GM12878 (cell line): ENCODE results near the gene SCIN. TPM values are rescaled to one million over a fixed set of nuclear protein-coding genes. Genes with fewer than 3 reads are reported as not detected.

Source experiments
- ATAC-seq: fragments of 200-7000 bp; cut with Tn5 transposase; 3 replicates; pipeline ENCODE4 v1.9.1; 2020; ENCODE audit warnings: mild to moderate bottlenecking, moderate library complexity
- BruUV-seq: library from RNA; stranded (reverse); fragments of 400-500 nt; replicated peaks from 2 replicates; lab custom pipeline; 2021; lab: Mats Ljungman, UMichigan
- CTCF ChIA-PET: fragments of 300-600 bp; sonication (Branson Sonifier 250); formaldehyde crosslinking; extraction: SDS; loops from one replicate; lab custom pipeline; 2021; ENCODE audit warnings: inconsistent platforms; lab: Yijun Ruan, JAX
- POLR2A ChIA-PET: fragments of 350-600 bp; formaldehyde crosslinking; extraction: SDS; loops from one replicate; lab custom pipeline; 2021; ENCODE audit warnings: inconsistent platforms; lab: Charles Lee
- RAD21 ChIA-PET: fragments of 300-600 bp; sonication (Branson Sonifier 250); formaldehyde crosslinking; loops from one replicate; lab custom pipeline; 2023; ENCODE audit warnings: antibody characterized with exemption; ENCODE audit not compliant: unreplicated experiment; lab: Charles Lee
- SMC1A ChIA-PET: fragments of 300-600 bp; sonication (Branson Sonifier 250); formaldehyde crosslinking; loops from one replicate; lab custom pipeline; 2023; ENCODE audit not compliant: unreplicated experiment, uncharacterized antibody; lab: Charles Lee
- DNase-seq: peaks from one replicate; pipeline ENCODE4 v3.0.0-alpha.2; 2011; ENCODE audit warnings: low read depth, low spot score
- FAIRE-seq: peaks from 3 replicates; lab custom pipeline; 2011; peaks lifted over from hg19 to GRCh38; lab: Jason Lieb, UNC
- H2AFZ ChIP-seq: 2 replicates; pipeline ENCODE4 v1.6.0; 2011; ENCODE audit warnings: low read depth, low read length, control low read depth; ENCODE audit not compliant: control insufficient read depth
- H3K27ac ChIP-seq: 2 replicates; pipeline ENCODE4 v1.5.1; 2011; ENCODE audit warnings: control low read depth; ENCODE audit not compliant: control insufficient read depth, insufficient read depth
- H3K27me3 ChIP-seq, 2 experiments: replicated peaks in 1 of 2; 2 replicates each; pipeline versions ENCODE4 v1.6.0 to v1.6.1; 2011; ENCODE audit warnings: low read length in 1 of 2; ENCODE audit not compliant: control insufficient read depth in 2 of 2, insufficient read depth in 2 of 2
- H3K36me3 ChIP-seq, 2 experiments: 2 replicates each; pipeline ENCODE4 v1.5.1; 2011; ENCODE audit warnings: low read length in 1 of 2; ENCODE audit not compliant: control insufficient read depth in 2 of 2, insufficient read depth in 2 of 2
- H3K4me1 ChIP-seq: 2 replicates; pipeline ENCODE4 v1.6.1; 2011; ENCODE audit warnings: mild to moderate bottlenecking, low read length, moderate library complexity, mixed read lengths; ENCODE audit not compliant: control insufficient read depth, insufficient read depth
- H3K4me2 ChIP-seq: 2 replicates; pipeline ENCODE4 v1.6.0; 2011; ENCODE audit warnings: control low read depth; ENCODE audit not compliant: control insufficient read depth, insufficient read depth
- H3K4me3 ChIP-seq: fragments of 200-600 bp; sonication (generic); 2 replicates; pipeline ENCODE4 v1.5.1; 2016
- H3K79me2 ChIP-seq: 2 replicates; pipeline ENCODE4 v1.6.0; 2011; ENCODE audit warnings: low read length; ENCODE audit not compliant: control insufficient read depth, insufficient read depth
- H3K9ac ChIP-seq: 2 replicates; pipeline ENCODE4 v1.8.0; 2011; ENCODE audit warnings: low read length, control low read depth, mixed read lengths; ENCODE audit not compliant: control insufficient read depth, insufficient read depth
- H3K9me3 ChIP-seq: replicated peaks from 3 replicates; pipeline ENCODE4 v1.5.1; 2011; ENCODE audit warnings: mild to moderate bottlenecking, low read length; ENCODE audit not compliant: control insufficient read depth, insufficient read depth
- H4K20me1 ChIP-seq: 2 replicates; pipeline ENCODE4 v1.6.0; 2011; ENCODE audit not compliant: control insufficient read depth, insufficient read depth
- EZH2 ChIP-seq: IDR thresholded peaks from 2 replicates; pipeline ENCODE4 v1.6.1; 2012; ENCODE audit warnings: low read depth, mild to moderate bottlenecking, control low read depth, inconsistent platforms, low read length, borderline replicate concordance; ENCODE audit not compliant: control insufficient read depth
- GATAD2B ChIP-seq: fragments of 450-650 bp; conservative IDR thresholded peaks from 2 replicates; pipeline ENCODE4 v1.6.1; 2017; ENCODE audit warnings: low read depth, mild to moderate bottlenecking, moderate library complexity
- IRF5 ChIP-seq: fragments of 450-650 bp; IDR thresholded peaks from 2 replicates; pipeline ENCODE4 v1.6.1; 2017; ENCODE audit warnings: borderline replicate concordance
- JUNB ChIP-seq: IDR thresholded peaks from 2 replicates; pipeline ENCODE4 v1.6.1; 2016; ENCODE audit warnings: antibody characterized with exemption, mild to moderate bottlenecking
- NFYB ChIP-seq: IDR thresholded peaks from 2 replicates; pipeline ENCODE4 v1.6.1; 2011; ENCODE audit warnings: low read depth, mild to moderate bottlenecking, low read length, improper control_type of control experiment, moderate library complexity; ENCODE audit not compliant: insufficient read depth
- NRF1 ChIP-seq: conservative IDR thresholded peaks from 2 replicates; pipeline ENCODE4 v1.6.1; 2011; ENCODE audit warnings: mild to moderate bottlenecking, low read depth, low read length, improper control_type of control experiment
- SIX5 ChIP-seq: IDR thresholded peaks from 2 replicates; pipeline ENCODE4 v1.6.1; 2011; ENCODE audit warnings: mild to moderate bottlenecking, low read depth, low read length, moderate library complexity; ENCODE audit not compliant: severe bottlenecking
- SPI1 ChIP-seq: IDR thresholded peaks from 2 replicates; pipeline ENCODE4 v1.6.1; 2011; ENCODE audit warnings: low read depth, mild to moderate bottlenecking, low read length, moderate library complexity, borderline replicate concordance; ENCODE audit not compliant: insufficient read depth
- TAF1 ChIP-seq: IDR thresholded peaks from 2 replicates; pipeline ENCODE4 v1.6.1; 2011; ENCODE audit warnings: mild to moderate bottlenecking, low read depth, low read length, borderline replicate concordance
- ZBTB40 ChIP-seq: fragments of 450-650 bp; IDR thresholded peaks from 2 replicates; pipeline ENCODE4 v1.6.1; 2016; ENCODE audit warnings: mild to moderate bottlenecking, moderate library complexity, borderline replicate concordance
- ZNF384 ChIP-seq: IDR thresholded peaks from 2 replicates; pipeline ENCODE4 v1.6.1; 2012; ENCODE audit warnings: low read depth, mild to moderate bottlenecking, low read length, improper control_type of control experiment, borderline replicate concordance
- WGBS: methylation state at CpG from one replicate; pipeline ENCODE4 v1.1.6; 2016; ENCODE audit warnings: low lambda C conversion rate; ENCODE audit not compliant: insufficient replicate concordance, insufficient coverage; ENCODE audit errors: missing lambda C conversion rate; 5-methylcytosine and 5-hydroxymethylcytosine counted together
- in situ Hi-C: fragments of 300-500 bp; cut with MboI; formaldehyde crosslinking; loops from 9 replicates; pipeline ENCODE4 v1.14.3; 2018; ENCODE audit warnings: mixed read lengths
- intact Hi-C: fragments of 100-400 bp; cut with micrococcal nuclease; formaldehyde crosslinking; loops from one replicate; pipeline ENCODE4 v1.14.2; 2022; ENCODE audit not compliant: unreplicated experiment
- polyA plus RNA-seq, 11 experiments: library from polyadenylated mRNA; depleted of rRNA in 4 of 11; unstranded in 6 of 11; stranded (reverse) in 5 of 11; fragments of >200 nt; fragmentation: Nextera tagmentation in 4 of 11; fragmentation: Illumina TruSeq in 1 of 11; extraction: Ambion mirVana in 4 of 11; extraction: Trizol in 1 of 11; gene quantifications; 1 replicate in 1 of 11; 2 replicates in 10 of 11; pipeline versions ENCODE4 v1.2.1 to v1.2.3, GENCODE V29; 2011 to 2016; ENCODE audit warnings: inconsistent platforms in 2 of 11, missing spikeins in 2 of 11, low read depth in 1 of 11
- total RNA-seq, 4 experiments: library from RNA; depleted of rRNA in 3 of 4; stranded (reverse); fragments of >200 nt in 3 of 4; fragmentation: Illumina TruSeq in 1 of 4; extraction: Trizol in 1 of 4; gene quantifications; 2 replicates each; pipeline versions ENCODE4 v1.2.1 to v1.2.3, GENCODE V29; 2013 to 2021

The SCIN gene
- total and polyA plus RNA-seq, 10 of the 15 experiments (the other 5 are each of a cell fraction or from before 2014, with no cell fraction given) = 0.23 to 2.1 (median 1.0) TPM

GRCh38 chr7:12531784-12532183 lies 38.7 kb upstream of the SCIN start:
- ChIA-PET SMC1A (no interaction called here), RAD21 (no interaction called here), POLR2A (no interaction called here), CTCF (no interaction called here)
- TF ChIP-seq ZBTB40 = no peak
- no peak for TF ChIP-seq EZH2
- TF ChIP-seq IRF5 = no peak
- no peak for TF ChIP-seq SIX5
- no peak for TF ChIP-seq TAF1
- TF ChIP-seq JUNB = no peak
- no peak for TF ChIP-seq ZNF384
- no peak for TF ChIP-seq GATAD2B
- no peak for TF ChIP-seq SPI1
- no peak for TF ChIP-seq NRF1
- TF ChIP-seq NFYB = no peak
- DNase-seq (no peak), FAIRE-seq (no peak), ATAC-seq (no peak)
- intact Hi-C loops (no loop called here), in situ Hi-C loops (no loop called here)
- WGBS = 41% methylated on average over 4 of the region's 4 CpGs
- Histone ChIP-seq H3K79me2 (no peaks in the 10 kb centered on the region), H3K27ac (no peak overlapping the region), H3K9me3 (no peaks in the 10 kb centered on the region), H3K9ac (no peak overlapping the region), H3K36me3 (no peaks in the 10 kb centered on the region), H4K20me1 (no peaks in the 10 kb centered on the region), H3K4me3 (no peak overlapping the region), H3K4me1 (no peaks in the 10 kb centered on the region), H3K4me2 (no peak overlapping the region), H2AFZ (no peak overlapping the region), H3K27me3 (no peaks in the 10 kb centered on the region)
- BruUV-seq = no TSS peak
